Activated CD8-positive, alpha-beta memory T cell treated with anti-CD3 and anti-CD28 coated beads, Interleukin-2, amount 10 ng/mL, durations not matched to agents 7 days and 5 days (primary cell): ENCODE data around the gene KDM5A. TPM values are rescaled to one million over a fixed set of nuclear protein-coding genes. Genes with fewer than 3 reads are reported as not detected.
A peak's percentile ranks its signal among the peaks of the same experiment; 100 is the strongest.

ENCODE experiments used
- ATAC-seq: fragments of 150-1000 bp; cut with Tn5 transposase; one replicate; pipeline ENCODE4 v1.10.0; 2021; ENCODE audit warnings: moderate library complexity
- CTCF ChIA-PET: fragments of 350-600 bp; sonication (Branson Sonifier 250); formaldehyde crosslinking; loops from one replicate; lab custom pipeline; 2021; ENCODE audit warnings: antibody characterized with exemption; lab: Charles Lee
- DNase-seq: peaks from one replicate; pipeline ENCODE4 v3.0.0-alpha.2; 2020
- H3K27ac Mint-ChIP-seq: one replicate; pipeline ENCODE4 v1.8.0; 2021; ENCODE audit warnings: mild to moderate bottlenecking, mixed read lengths
- H3K27me3 Mint-ChIP-seq: one replicate; pipeline ENCODE4 v1.8.0; 2021; ENCODE audit warnings: mixed read lengths
- H3K36me3 Mint-ChIP-seq: one replicate; pipeline ENCODE4 v1.8.0; 2021; ENCODE audit warnings: mild to moderate bottlenecking, mixed read lengths
- H3K4me1 Mint-ChIP-seq: one replicate; pipeline ENCODE4 v1.8.0; 2021; ENCODE audit warnings: mixed read lengths
- H3K4me3 Mint-ChIP-seq: one replicate; pipeline ENCODE4 v1.8.0; 2021; ENCODE audit warnings: mild to moderate bottlenecking, moderate library complexity, mixed read lengths
- H3K9me3 Mint-ChIP-seq: one replicate; pipeline ENCODE4 v1.8.0; 2022; ENCODE audit warnings: low read depth, mixed read lengths
- total RNA-seq, 2 experiments: library from RNA; stranded (reverse); gene quantifications; one replicate each; pipeline ENCODE4 v1.2.3, GENCODE V29; 2021

KDM5A gene
- total RNA-seq, 2 experiments from 2014 or later: 101 to 108 TPM

DNA sequence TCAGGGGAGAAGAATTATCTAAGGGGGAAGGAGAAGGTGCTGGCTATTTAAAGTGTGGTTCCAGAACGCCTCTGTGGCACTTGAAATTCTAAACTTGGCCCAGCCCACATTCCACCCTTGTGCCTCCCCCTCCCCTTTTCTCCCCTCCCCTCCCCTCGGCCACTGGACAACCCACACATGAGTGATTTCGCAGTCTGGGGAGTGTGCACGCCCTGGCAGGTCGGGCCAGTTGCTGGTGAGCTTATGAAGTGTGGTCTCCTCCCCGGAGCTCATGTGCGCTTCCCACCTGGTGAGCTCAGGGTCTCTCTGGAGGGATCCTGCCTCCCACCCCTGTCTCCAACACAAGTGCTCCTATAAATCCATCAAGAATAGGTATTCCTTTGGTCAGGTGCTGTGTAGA is 126.3 kb downstream of the KDM5A start, which contains the start of gene SLC6A13:
Gene SLC6A13, minus strand, starts transcription at position 20 of the 400 bp plus-strand sequence. CDS start 2,784 bp downstream, outside the sequence.
- CTCF ChIA-PET: no interaction called here
- no peak for ATAC-seq
- Mint-ChIP-seq H3K4me1 (peaks cover 8% of the 10 kb centered on the region), H3K36me3 (peaks cover 3% of the 10 kb centered on the region), H3K9me3 (no peaks in the 10 kb centered on the region), H3K27ac (no peak within 1 kb of the TSS), H3K4me3 (no peak within 1 kb of the TSS), H3K27me3 (peaks cover 19% of the 10 kb centered on the region)
- DNase-seq: no peak

DNA sequence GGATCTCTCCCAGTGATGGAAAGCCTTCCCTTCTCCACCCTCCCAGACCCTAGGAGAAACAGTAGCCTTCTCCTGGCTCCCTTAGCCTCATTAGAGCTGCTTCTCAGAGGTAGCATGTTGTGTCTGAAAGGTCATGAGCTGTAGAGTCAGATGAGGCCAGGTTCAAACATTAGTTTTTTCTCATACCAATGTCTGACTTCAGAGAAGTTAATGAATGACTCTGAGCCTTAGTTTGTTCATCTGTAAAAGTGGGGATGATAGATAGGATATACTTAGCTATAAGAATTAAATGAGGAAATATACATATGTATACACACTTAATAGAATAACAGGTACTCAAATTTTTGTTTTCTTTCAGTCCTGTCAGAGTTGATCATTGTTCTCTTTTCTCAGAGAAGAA is 127.0 kb downstream of the KDM5A start:
- peaks cover 8% of the 10 kb centered on the region for H3K4me1 Mint-ChIP-seq
- CTCF ChIA-PET: no interaction called here
- no peak overlapping the region for H3K27ac Mint-ChIP-seq

DNA sequence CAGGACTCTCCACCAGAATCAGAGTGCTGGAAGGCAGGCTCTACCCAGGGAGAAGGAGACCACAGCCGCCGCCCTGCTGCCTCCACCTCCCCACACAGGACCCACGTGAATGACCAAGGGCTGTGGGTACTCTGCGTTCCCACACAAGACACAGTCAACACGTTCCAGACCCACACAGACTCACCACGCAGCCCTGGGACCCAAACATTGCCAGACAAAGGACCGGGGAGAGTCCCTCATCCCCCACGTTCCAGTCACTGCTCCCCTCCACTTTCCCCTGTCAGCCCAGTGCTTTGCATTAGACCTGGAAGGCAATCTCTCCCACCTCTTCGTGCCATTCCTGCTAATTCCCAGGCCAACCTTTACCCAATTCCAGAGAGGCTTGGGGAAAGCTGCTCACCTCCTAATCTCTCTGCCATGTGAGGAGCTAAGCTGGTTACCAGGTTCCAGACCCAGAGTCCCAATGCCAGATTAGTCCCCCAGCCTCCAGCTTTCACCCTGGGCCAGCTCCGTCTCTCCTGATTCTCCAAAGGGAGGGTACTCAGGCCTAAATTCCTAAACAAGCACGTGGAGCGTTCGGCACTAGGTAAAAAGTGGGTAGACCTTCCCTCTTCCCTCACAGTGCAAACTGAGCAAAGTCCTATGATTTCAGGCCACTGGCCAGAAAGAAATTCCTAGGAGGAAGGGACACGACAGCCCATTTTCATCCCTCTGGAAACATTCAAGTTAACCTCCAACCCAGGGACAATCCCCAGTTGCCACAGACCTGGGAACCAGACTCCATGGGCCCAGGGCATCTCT is 131.4 kb downstream of the KDM5A start:
- Mint-ChIP-seq H3K27me3 (peaks cover 34% of the 10 kb centered on the region), H3K9me3 (no peaks in the 10 kb centered on the region), H3K4me1 (no peaks in the 10 kb centered on the region), H3K36me3 (no peaks in the 10 kb centered on the region), H3K4me3 (no peak overlapping the region), H3K27ac (no peak overlapping the region)
- CTCF ChIA-PET: no interaction called here
- ATAC-seq (no peak), DNase-seq (no peak)

More for the DNA sequence above, 127.0 kb downstream of the KDM5A start:
- Mint-ChIP-seq H3K27me3 (peaks cover 21% of the 10 kb centered on the region), H3K36me3 (peaks cover 3% of the 10 kb centered on the region), H3K4me3 (no peak overlapping the region), H3K9me3 (no peaks in the 10 kb centered on the region)
- ATAC-seq: no peak
- no peak for DNase-seq

DNA sequence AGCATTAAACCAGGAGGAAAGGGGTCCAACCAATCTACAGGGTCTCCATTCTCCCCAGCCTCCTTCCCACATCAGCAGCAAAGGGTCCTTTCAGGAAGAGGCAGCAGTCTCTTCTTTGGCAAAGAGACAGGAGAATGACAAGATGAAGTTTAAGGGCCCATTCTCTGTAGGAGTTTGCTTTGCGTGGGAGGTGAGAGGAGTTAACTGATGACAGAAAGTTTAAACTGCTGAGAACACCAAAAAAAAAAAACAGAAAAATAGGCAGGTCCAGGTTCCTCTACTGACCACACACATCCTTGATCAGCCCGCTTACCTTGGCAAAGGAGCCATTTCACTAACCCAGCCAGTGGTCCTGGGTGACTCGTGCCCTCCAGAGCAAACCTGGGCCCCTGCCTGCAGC is 132.2 kb downstream of the KDM5A start:
- DNase-seq (no peak), ATAC-seq (no peak)
- Mint-ChIP-seq H3K27me3 (peaks cover 34% of the 10 kb centered on the region), H3K4me1 (no peaks in the 10 kb centered on the region), H3K36me3 (no peaks in the 10 kb centered on the region), H3K4me3 (no peak overlapping the region), H3K27ac (no peak overlapping the region), H3K9me3 (no peaks in the 10 kb centered on the region)
- CTCF ChIA-PET: no interaction called here

DNA sequence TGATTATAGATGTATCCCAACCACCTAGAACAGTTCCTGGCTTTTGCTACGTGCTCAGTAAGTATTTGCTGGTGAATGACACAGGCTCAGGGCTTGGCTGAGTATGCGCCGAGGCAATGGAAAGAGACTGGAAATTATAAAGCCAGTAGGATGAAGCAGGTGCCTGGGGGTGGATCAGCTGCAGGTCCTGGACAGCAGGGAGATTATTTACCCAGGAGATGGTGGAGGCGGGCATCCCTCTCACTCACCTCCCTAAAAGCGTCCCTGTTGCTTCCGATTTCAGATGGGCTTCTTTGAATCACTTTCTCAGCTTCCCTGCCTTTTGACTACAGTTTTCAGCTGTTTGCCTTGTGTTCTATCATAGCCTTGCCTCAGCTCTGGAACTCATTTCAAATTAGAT is 132.9 kb downstream of the KDM5A start:
- H3K9me3 Mint-ChIP-seq: no peaks in the 10 kb centered on the region
- CTCF ChIA-PET: interaction anchor here (0.6 kb wide), 2 partner anchors 15 to 67 kb away, joined by 3 read pairs; no protein-coding TSS in a partner anchor

DNA sequence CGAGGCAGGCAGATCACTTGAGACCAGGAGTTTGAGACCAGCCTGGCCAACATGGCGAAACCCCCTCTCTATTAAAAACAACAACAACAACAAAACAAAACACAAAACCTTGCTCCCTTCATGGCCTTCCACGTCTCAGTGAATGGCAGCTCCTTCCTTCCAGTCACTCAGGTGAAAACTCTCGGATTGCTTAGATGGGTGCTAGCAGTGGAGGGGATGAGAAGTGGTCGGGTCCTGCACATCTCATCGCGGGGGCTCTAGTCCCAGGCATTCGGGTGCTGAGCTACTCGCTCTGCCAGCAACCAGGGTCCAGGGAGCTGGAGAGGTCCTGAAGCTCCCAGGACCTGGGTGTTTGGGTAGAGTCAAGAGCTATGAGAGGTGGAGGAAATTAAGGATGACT is 134.2 kb downstream of the KDM5A start:
- H3K4me1 Mint-ChIP-seq: no peaks in the 10 kb centered on the region
- H3K9me3 Mint-ChIP-seq: no peaks in the 10 kb centered on the region
- no peak overlapping the region for H3K4me3 Mint-ChIP-seq
- H3K27me3 Mint-ChIP-seq: peaks cover 29% of the 10 kb centered on the region
- DNase-seq (no peak), ATAC-seq (no peak)
- CTCF ChIA-PET: no interaction called here
- no peak overlapping the region for H3K27ac Mint-ChIP-seq
- H3K36me3 Mint-ChIP-seq: no peaks in the 10 kb centered on the region

More for the DNA sequence above, 132.9 kb downstream of the KDM5A start:
- Mint-ChIP-seq H3K27ac (no peak overlapping the region), H3K36me3 (no peaks in the 10 kb centered on the region), H3K27me3 (peaks cover 34% of the 10 kb centered on the region), H3K4me3 (no peak overlapping the region), H3K4me1 (no peaks in the 10 kb centered on the region)
- ATAC-seq (no peak), DNase-seq (no peak)

DNA sequence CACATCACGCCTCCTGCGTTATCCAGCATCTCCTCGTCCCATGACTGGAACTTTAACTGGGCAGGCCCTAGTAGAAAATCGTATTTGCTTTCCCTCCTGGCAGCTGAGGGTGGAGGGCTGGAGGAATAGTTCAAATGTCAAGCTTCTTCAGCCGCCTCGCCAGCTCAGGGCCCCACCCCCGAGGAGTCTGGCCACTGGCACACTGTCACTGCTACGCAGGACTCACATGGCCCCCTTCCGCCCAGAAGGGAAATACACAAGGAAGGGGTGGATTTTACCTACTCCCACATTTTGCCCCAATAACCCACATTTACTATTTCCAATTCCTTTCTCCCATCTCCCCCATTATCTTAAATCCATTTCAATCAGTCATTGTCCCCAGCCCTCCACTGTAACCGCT is 135.1 kb downstream of the KDM5A start:
- H3K4me3 Mint-ChIP-seq: no peak overlapping the region
- H3K27me3 Mint-ChIP-seq: peaks cover 27% of the 10 kb centered on the region
- CTCF ChIA-PET: no interaction called here
- ATAC-seq: no peak
- H3K9me3 Mint-ChIP-seq: no peaks in the 10 kb centered on the region
- H3K4me1 Mint-ChIP-seq: no peaks in the 10 kb centered on the region
- DNase-seq: no peak
- no peak overlapping the region for H3K27ac Mint-ChIP-seq
- H3K36me3 Mint-ChIP-seq: no peaks in the 10 kb centered on the region

DNA sequence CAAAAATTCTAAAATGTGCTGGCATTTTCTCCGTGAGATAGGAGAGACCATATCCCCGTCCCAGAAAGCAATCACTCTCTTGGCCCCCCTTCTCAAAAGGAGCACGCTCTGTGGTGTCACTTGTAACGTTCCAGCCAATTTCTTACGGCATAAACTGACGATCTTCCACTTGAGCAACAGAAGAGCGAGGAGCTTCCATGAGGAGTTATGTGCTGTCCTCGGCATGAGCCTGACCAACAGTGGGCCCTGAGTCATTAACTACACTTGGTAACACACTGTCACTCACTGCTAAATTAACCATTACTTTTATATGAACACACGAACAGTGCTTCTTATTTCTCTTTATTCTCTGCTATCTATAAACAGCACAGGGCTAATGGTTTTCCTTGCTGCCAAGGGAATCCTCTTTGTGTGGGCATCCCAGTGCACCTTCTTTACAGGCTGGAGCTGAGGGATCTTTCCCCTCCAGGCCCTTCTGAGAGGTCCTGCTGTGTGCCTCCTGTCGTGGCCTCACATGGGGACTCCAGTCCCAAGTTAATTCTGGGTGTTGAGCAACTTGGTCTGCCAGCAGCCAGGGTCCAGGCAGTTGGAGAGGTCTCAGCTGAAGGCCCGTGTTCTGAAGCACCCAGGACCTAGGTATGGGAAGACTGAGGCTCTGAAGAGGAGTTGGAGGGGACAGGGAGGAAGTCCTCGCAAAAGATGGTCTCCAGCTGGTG is 135.8 kb downstream of the KDM5A start:
- no peak overlapping the region for H3K27ac Mint-ChIP-seq
- CTCF ChIA-PET: no interaction called here
- no peaks in the 10 kb centered on the region for H3K4me1 Mint-ChIP-seq
- DNase-seq (no peak), ATAC-seq (no peak)
- peaks cover 31% of the 10 kb centered on the region for H3K27me3 Mint-ChIP-seq
- no peak overlapping the region for H3K4me3 Mint-ChIP-seq
- H3K36me3 Mint-ChIP-seq: no peaks in the 10 kb centered on the region
- no peaks in the 10 kb centered on the region for H3K9me3 Mint-ChIP-seq

DNA sequence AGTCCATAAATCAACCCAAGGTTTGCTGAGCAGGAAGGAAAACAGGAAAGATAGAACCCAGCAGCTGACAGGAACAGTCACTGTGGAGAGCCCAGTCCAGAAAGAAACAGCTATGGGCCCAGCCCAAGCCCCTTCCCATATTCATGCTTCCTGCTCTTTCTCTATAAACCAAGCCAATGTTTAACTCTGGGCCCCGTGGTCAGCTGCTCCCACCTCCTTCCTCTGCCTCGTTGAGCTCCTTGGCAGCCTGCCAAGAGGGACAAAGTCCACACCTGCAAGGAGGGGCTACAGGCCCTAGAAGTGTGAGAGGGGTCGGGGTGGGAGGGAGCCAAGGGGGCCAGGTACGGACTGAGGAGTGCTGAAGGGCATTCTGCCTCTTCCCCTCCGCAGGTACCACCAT is 136.5 kb downstream of the KDM5A start:
- ATAC-seq (no peak), DNase-seq (no peak)
- Mint-ChIP-seq H3K9me3 (peaks cover 4% of the 10 kb centered on the region), H3K4me1 (no peaks in the 10 kb centered on the region), H3K27me3 (peaks cover 28% of the 10 kb centered on the region), H3K4me3 (no peak overlapping the region), H3K27ac (no peak overlapping the region), H3K36me3 (no peaks in the 10 kb centered on the region)
- CTCF ChIA-PET: no interaction called here

DNA sequence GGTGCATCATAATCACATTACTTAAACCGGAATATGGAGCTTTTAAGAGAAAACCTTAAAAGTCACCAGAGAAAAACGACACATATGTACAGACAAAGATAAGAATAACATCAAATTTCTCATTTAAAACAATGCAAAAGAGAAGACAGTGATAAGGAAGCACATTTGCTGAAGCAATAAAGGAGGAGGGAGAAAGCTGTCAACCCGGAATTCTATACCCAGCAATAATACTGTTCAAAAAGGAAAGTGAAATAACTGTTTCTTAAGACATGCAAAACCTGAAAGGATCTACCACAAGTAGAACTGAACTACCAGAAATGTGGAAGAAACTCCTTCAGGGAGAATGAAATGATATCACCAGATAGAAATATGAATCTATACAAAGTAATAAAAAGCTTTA is 141.8 kb downstream of the KDM5A start:
- no peak for ATAC-seq
- H3K4me1 Mint-ChIP-seq: peaks cover 3% of the 10 kb centered on the region
- DNase-seq: no peak
- CTCF ChIA-PET: interaction anchor here (1.1 kb wide), 2 partner anchors 28 to 94 kb away, joined by 3 read pairs; no protein-coding TSS in a partner anchor
- H3K27me3 Mint-ChIP-seq: peaks cover 16% of the 10 kb centered on the region
- peaks cover 2% of the 10 kb centered on the region for H3K36me3 Mint-ChIP-seq
- no peak overlapping the region for H3K4me3 Mint-ChIP-seq
- H3K27ac Mint-ChIP-seq: no peak overlapping the region
- peaks cover 14% of the 10 kb centered on the region for H3K9me3 Mint-ChIP-seq

DNA sequence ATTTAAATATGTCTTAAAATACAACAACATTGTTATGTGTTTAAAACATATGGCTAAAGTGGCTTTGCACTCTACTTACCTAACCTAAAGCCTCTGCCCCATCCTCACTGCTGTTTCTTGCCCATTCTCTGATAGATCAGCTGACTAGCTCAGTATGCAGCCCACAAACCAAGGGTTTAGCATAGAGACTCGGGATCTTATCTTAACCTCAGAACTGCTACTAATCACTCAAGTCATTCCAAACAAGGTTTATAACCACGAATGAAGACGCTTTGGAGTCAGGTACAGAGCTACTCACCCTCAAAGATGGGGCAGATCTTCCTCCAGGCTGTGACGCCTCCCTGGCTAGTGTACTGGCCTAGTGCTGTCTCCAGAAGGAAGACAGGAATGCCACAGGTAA is 145.7 kb downstream of the KDM5A start:
- H3K4me1 Mint-ChIP-seq: peaks cover 3% of the 10 kb centered on the region
- no peak for ATAC-seq
- no peak overlapping the region for H3K27ac Mint-ChIP-seq
- H3K9me3 Mint-ChIP-seq: peaks cover 14% of the 10 kb centered on the region
- H3K36me3 Mint-ChIP-seq: peaks cover 2% of the 10 kb centered on the region
- no peak overlapping the region for H3K4me3 Mint-ChIP-seq
- CTCF ChIA-PET: interaction anchor here (0.9 kb wide), 1 partner anchor 23 kb away, joined by 3 read pairs; no protein-coding TSS in a partner anchor
- peaks cover 5% of the 10 kb centered on the region for H3K27me3 Mint-ChIP-seq
- no peak for DNase-seq

DNA sequence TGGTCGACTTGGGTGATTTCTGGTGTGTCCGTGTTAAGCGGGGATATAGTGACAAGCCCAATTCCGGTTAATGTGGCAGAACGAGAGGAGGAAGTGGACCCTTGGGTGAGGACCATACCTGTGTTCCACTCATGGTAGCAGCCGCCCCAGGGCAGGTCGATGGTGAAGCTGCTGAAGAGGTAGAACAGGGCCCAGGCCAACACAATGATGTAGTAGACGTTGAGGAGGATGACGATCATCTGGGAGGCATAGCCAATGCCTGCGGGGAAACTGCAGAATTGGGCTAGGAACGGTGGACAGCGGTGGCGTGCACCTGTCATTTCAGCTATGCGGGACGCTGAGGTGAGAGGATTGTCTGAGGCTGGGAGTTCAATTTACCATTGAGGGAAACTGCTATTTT is 146.6 kb downstream of the KDM5A start:
- CTCF ChIA-PET: interaction anchor here (0.9 kb wide), 1 partner anchor 24 kb away, joined by 3 read pairs; no protein-coding TSS in a partner anchor

DNA sequence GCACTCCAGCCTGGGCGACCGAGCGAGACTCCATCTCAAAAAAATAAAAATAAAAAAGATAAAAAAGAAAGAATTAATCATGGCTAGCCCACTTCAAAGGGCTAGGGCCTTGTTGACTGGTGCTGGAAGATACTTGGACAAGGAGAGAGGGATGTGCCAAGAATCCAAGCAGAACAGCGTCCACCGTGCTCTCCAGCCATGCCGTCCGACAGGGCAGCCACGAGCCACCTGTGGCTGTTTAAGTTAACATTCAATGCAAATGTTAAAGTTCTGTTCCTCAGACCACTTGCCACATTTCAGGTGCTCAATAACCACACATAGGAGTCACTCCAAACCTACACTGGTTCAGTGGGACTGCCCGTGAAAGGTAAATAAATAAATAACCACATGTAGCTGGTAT is 147.9 kb downstream of the KDM5A start:
- Mint-ChIP-seq H3K4me1 (peaks cover 3% of the 10 kb centered on the region), H3K27ac (no peak overlapping the region), H3K27me3 (peaks cover 2% of the 10 kb centered on the region), H3K9me3 (peaks cover 6% of the 10 kb centered on the region), H3K4me3 (no peak overlapping the region), H3K36me3 (no peaks in the 10 kb centered on the region)
- ATAC-seq (no peak), DNase-seq (peak; percentile 12)
- CTCF ChIA-PET: no interaction called here

More for the DNA sequence above, 146.6 kb downstream of the KDM5A start:
- H3K4me1 Mint-ChIP-seq: peaks cover 3% of the 10 kb centered on the region
- H3K9me3 Mint-ChIP-seq: peaks cover 10% of the 10 kb centered on the region
- H3K27ac Mint-ChIP-seq: no peak overlapping the region
- DNase-seq (peak; percentile 30), ATAC-seq (no peak)
- H3K36me3 Mint-ChIP-seq: peaks cover 2% of the 10 kb centered on the region
- H3K4me3 Mint-ChIP-seq: no peak overlapping the region
- peaks cover 2% of the 10 kb centered on the region for H3K27me3 Mint-ChIP-seq
